K562 (cell line): ENCODE measurements around the gene MMP21. TPM values are rescaled to one million over a fixed set of nuclear protein-coding genes. Genes with fewer than 3 reads are reported as not detected.

ENCODE experiments used
- ATAC-seq: fragments of 200-7000 bp; cut with Tn5 transposase; 3 replicates; pipeline ENCODE4 v1.9.1; 2020; ENCODE audit warnings: moderate library complexity
- BruUV-seq: library from RNA; stranded (reverse); fragments of 400-500 nt; replicated peaks from 2 replicates; lab custom pipeline; 2021; lab: Mats Ljungman, UMichigan
- CTCF ChIA-PET: fragments of 300-600 bp; formaldehyde crosslinking; extraction: SDS; loops from one replicate; lab custom pipeline; 2021; ENCODE audit warnings: low intra/inter-chr PET ratio; lab: Yijun Ruan, JAX
- POLR2A ChIA-PET: fragments of 300-600, 350-650 bp; sonication (Branson Sonifier 250); formaldehyde crosslinking; extraction: SDS; loops from one replicate; lab custom pipeline; 2021; ENCODE audit warnings: antibody characterized with exemption, inconsistent platforms; lab: Yijun Ruan, JAX
- DNase-seq, 4 experiments: peaks; one replicate each; pipeline versions ENCODE4 v3.0.0 to v3.0.0-alpha.2; 2011 to 2018; ENCODE audit warnings: low spot score in 3 of 4, mixed read lengths in 3 of 4; ENCODE audit errors: extremely low read depth in 1 of 4
- FAIRE-seq: peaks from 2 replicates; lab custom pipeline; 2011; peaks lifted over from hg19 to GRCh38; lab: Jason Lieb, UNC
- H2AFZ ChIP-seq: 2 replicates; pipeline ENCODE4 v1.6.0; 2011; ENCODE audit warnings: low read depth, low read length, control low read depth, inconsistent platforms
- H3K27ac ChIP-seq: fragments of 200-600 bp; 3 replicates; pipeline ENCODE4 v1.8.0; 2011; ENCODE audit warnings: low read depth, mild to moderate bottlenecking, control low read depth, inconsistent platforms, low read length, moderate library complexity, mixed read lengths; ENCODE audit errors: extremely low read depth
- H3K27me3 ChIP-seq, 2 experiments: fragments of 300-600 bp in 1 of 2; 2 replicates in 1 of 2; 3 replicates in 1 of 2; pipeline versions ENCODE4 v1.6.0 to v1.8.0; 2011; ENCODE audit warnings: inconsistent platforms in 2 of 2, low read length in 2 of 2, mild to moderate bottlenecking in 1 of 2, mixed read lengths in 1 of 2, moderate library complexity in 1 of 2; ENCODE audit not compliant: control insufficient read depth in 2 of 2, insufficient read depth in 2 of 2
- H3K36me3 ChIP-seq: fragments of 300-600 bp; 3 replicates; pipeline ENCODE4 v1.8.0; 2011; ENCODE audit warnings: mild to moderate bottlenecking, low read length, inconsistent platforms; ENCODE audit not compliant: control insufficient read depth, insufficient read depth
- H3K4me1 ChIP-seq, 2 experiments: fragments of 200-600 bp in 1 of 2; replicated peaks in 1 of 2; 2 replicates in 1 of 2; 3 replicates in 1 of 2; pipeline versions ENCODE4 v1.5.1 to v1.8.0; 2011; ENCODE audit warnings: inconsistent platforms in 2 of 2, low read length in 2 of 2, mild to moderate bottlenecking in 1 of 2, mixed read lengths in 1 of 2, moderate library complexity in 1 of 2; ENCODE audit not compliant: control insufficient read depth in 2 of 2, insufficient read depth in 2 of 2
- H3K4me2 ChIP-seq: 2 replicates; pipeline ENCODE4 v1.6.1; 2011; ENCODE audit warnings: low read length, control low read depth, inconsistent platforms, mixed read lengths; ENCODE audit not compliant: insufficient read depth
- H3K4me3 ChIP-seq: fragments of 200-600 bp; sonication (generic), shearing (Covaris generic); 2 replicates; pipeline ENCODE4 v1.5.1; 2016; ENCODE audit warnings: control low read depth, inconsistent platforms
- H3K79me2 ChIP-seq: fragments of 200-600 bp; 3 replicates; pipeline ENCODE4 v1.8.0; 2011; ENCODE audit warnings: low read length, inconsistent platforms; ENCODE audit not compliant: control insufficient read depth, insufficient read depth
- H3K9ac ChIP-seq, 2 experiments: 2 replicates each; pipeline versions ENCODE4 v1.6.0 to v1.6.1; 2011; ENCODE audit warnings: low read depth in 2 of 2, low read length in 2 of 2, control low read depth in 1 of 2, inconsistent platforms in 1 of 2, mild to moderate bottlenecking in 1 of 2, mixed read lengths in 1 of 2; ENCODE audit not compliant: insufficient read depth in 1 of 2
- H3K9me1 ChIP-seq: one replicate; pipeline ENCODE4 v1.6.0; 2011; ENCODE audit warnings: inconsistent platforms, mild to moderate bottlenecking, low read length, moderate library complexity; ENCODE audit not compliant: control insufficient read depth, insufficient read depth
- H3K9me3 ChIP-seq: replicated peaks from 2 replicates; pipeline ENCODE4 v1.5.1; 2011; ENCODE audit warnings: low read depth, low read length, inconsistent platforms; ENCODE audit not compliant: control insufficient read depth, insufficient read depth
- H4K20me1 ChIP-seq: replicated peaks from 2 replicates; pipeline ENCODE4 v1.6.1; 2011; ENCODE audit warnings: low read length, inconsistent platforms, mixed read lengths; ENCODE audit not compliant: control insufficient read depth, insufficient read depth
- NCOA4 ChIP-seq: fragments of 450-650 bp; IDR thresholded peaks from 2 replicates; pipeline ENCODE4 v1.6.1; 2018; ENCODE audit warnings: mild to moderate bottlenecking; ENCODE audit not compliant: partially characterized antibody
- NONO ChIP-seq, 2 experiments: fragments of 200-400 bp in 1 of 2; fragments of 450-650 bp in 1 of 2; formaldehyde crosslinking in 1 of 2; IDR thresholded peaks; 2 replicates each; pipeline ENCODE4 v1.6.1; 2017; ENCODE audit warnings: low read depth in 2 of 2, mild to moderate bottlenecking in 2 of 2, moderate library complexity in 2 of 2, low read length in 1 of 2
- PCBP1 ChIP-seq: fragments of 200-400 bp; formaldehyde crosslinking; IDR thresholded peaks from 2 replicates; pipeline ENCODE4 v1.6.1; 2018; ENCODE audit warnings: mild to moderate bottlenecking, low read depth, low read length; ENCODE audit not compliant: poor library complexity, severe bottlenecking
- POLR3G ChIP-seq: IDR thresholded peaks from 2 replicates; pipeline ENCODE4 v1.6.1; 2011; ENCODE audit not compliant: insufficient read length, insufficient replicate concordance; ENCODE audit errors: extremely low read depth
- ZNF277 ChIP-seq: fragments of 250-450 bp; sonication (Bioruptor Pico); IDR thresholded peaks from 2 replicates; pipeline ENCODE4 v1.8.0; 2022; ENCODE audit warnings: inconsistent platforms, mild to moderate bottlenecking, moderate library complexity, borderline replicate concordance
- WGBS: fragments of 100-300 bp; shearing (Covaris generic); methylation state at CpG from one replicate; pipeline ENCODE4 v1.1.6; 2016; ENCODE audit warnings: low coverage, mixed read lengths; ENCODE audit not compliant: insufficient coverage; ENCODE audit errors: missing lambda C conversion rate; 5-methylcytosine and 5-hydroxymethylcytosine counted together
- in situ Hi-C: fragments of 300-500 bp; cut with MboI; formaldehyde crosslinking; loops from 4 replicates; pipeline ENCODE4 v1.15.0; 2018; ENCODE audit warnings: inconsistent platforms, mixed read lengths
- intact Hi-C: fragments of 100-400 bp; cut with micrococcal nuclease; formaldehyde crosslinking; loops from 2 replicates; pipeline ENCODE4 v1.14.2; 2022
- polyA plus RNA-seq, 8 experiments: library from polyadenylated mRNA; depleted of rRNA in 4 of 8; stranded (reverse) in 5 of 8; unstranded in 3 of 8; fragments of >200 nt; fragmentation: Nextera tagmentation in 2 of 8; fragmentation: Illumina TruSeq in 1 of 8; extraction: Ambion mirVana in 2 of 8; extraction: Trizol in 1 of 8; gene quantifications; 2 replicates each; pipeline versions ENCODE4 v1.2.1 to v1.2.3, GENCODE V29; 2011 to 2014; ENCODE audit warnings: inconsistent platforms in 1 of 8, missing spikeins in 1 of 8
- total RNA-seq, 7 experiments: library from RNA; depleted of rRNA in 6 of 7; stranded (reverse); fragments of >200 nt in 6 of 7; fragmentation: Illumina TruSeq in 2 of 7; extraction: Trizol in 2 of 7; gene quantifications; 2 replicates each; pipeline versions ENCODE4 v1.2.1 to v1.2.3, GENCODE V29; 2011 to 2021; ENCODE audit warnings: low replicate concordance in 1 of 7
- TF ChIP-seq, protein P1 (sequence below): fragments of 250-450 bp; sonication (Bioruptor Pico); IDR thresholded peaks from 2 replicates; pipeline ENCODE4 v1.8.0; 2021; ENCODE audit warnings: mild to moderate bottlenecking, moderate library complexity
- TF ChIP-seq, protein P2 (sequence below): fragments of 250-450 bp; sonication (Bioruptor Pico); IDR thresholded peaks from 2 replicates; pipeline ENCODE4 v1.9.0; 2021; ENCODE audit warnings: mild to moderate bottlenecking, inconsistent platforms

MMP21 gene
- total and polyA plus RNA-seq, 9 of the 15 experiments (the other 6 are each of a cell fraction or from before 2014, with no cell fraction given): not detected

- TF ChIP-seq, protein P1, sequence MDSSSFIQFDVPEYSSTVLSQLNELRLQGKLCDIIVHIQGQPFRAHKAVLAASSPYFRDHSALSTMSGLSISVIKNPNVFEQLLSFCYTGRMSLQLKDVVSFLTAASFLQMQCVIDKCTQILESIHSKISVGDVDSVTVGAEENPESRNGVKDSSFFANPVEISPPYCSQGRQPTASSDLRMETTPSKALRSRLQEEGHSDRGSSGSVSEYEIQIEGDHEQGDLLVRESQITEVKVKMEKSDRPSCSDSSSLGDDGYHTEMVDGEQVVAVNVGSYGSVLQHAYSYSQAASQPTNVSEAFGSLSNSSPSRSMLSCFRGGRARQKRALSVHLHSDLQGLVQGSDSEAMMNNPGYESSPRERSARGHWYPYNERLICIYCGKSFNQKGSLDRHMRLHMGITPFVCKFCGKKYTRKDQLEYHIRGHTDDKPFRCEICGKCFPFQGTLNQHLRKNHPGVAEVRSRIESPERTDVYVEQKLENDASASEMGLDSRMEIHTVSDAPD (CRISPR knock-in tag): no peak
- no peak for TF ChIP-seq ZNF277 (CRISPR knock-in tag)
- TF ChIP-seq NONO (IDR thresholded peaks at IDR 0.05; ENCODE audit: low read depth in 2 of 2, low read length in 1 of 2): no peak
These were observed 48.7 kb downstream of the MMP21 start (continued) for GRCh38 chr10:125726914-125727313.

- DNase-seq (no peak), FAIRE-seq (no peak), ATAC-seq (no peak)
- no peak overlapping the region for H3K9ac ChIP-seq
- no peak overlapping the region for H2AFZ ChIP-seq
- H4K20me1 ChIP-seq: no peaks in the 10 kb centered on the region
- no peak overlapping the region for H3K27ac ChIP-seq
- WGBS: 100% methylated on average over 1 of the region's 1 CpG
- TF ChIP-seq POLR3G (no peak), NCOA4 (no peak), PCBP1 (no peak)
- TF ChIP-seq, protein P2, sequence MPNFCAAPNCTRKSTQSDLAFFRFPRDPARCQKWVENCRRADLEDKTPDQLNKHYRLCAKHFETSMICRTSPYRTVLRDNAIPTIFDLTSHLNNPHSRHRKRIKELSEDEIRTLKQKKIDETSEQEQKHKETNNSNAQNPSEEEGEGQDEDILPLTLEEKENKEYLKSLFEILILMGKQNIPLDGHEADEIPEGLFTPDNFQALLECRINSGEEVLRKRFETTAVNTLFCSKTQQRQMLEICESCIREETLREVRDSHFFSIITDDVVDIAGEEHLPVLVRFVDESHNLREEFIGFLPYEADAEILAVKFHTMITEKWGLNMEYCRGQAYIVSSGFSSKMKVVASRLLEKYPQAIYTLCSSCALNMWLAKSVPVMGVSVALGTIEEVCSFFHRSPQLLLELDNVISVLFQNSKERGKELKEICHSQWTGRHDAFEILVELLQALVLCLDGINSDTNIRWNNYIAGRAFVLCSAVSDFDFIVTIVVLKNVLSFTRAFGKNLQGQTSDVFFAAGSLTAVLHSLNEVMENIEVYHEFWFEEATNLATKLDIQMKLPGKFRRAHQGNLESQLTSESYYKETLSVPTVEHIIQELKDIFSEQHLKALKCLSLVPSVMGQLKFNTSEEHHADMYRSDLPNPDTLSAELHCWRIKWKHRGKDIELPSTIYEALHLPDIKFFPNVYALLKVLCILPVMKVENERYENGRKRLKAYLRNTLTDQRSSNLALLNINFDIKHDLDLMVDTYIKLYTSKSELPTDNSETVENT (CRISPR knock-in tag): no peak
- no TSS peak for BruUV-seq
- H3K36me3 ChIP-seq: peaks cover 66% of the 10 kb centered on the region
- H3K4me2 ChIP-seq: no peak overlapping the region
- H3K9me3 ChIP-seq: no peaks in the 10 kb centered on the region
- intact Hi-C loops (loop anchor here (5.0 kb wide), 1 partner anchor 94 kb away; no protein-coding TSS in a partner anchor), in situ Hi-C loops (no loop called here)
- peaks cover 22% of the 10 kb centered on the region for H3K79me2 ChIP-seq
- no peaks in the 10 kb centered on the region for H3K9me1 ChIP-seq
- no peak overlapping the region for H3K4me3 ChIP-seq
- ChIA-PET CTCF (no interaction called here), POLR2A (interaction anchor here (1.1 kb wide), 1 partner anchor 34 kb away, joined by 3 read pairs; no protein-coding TSS in a partner anchor)
- no peaks in the 10 kb centered on the region for H3K27me3 ChIP-seq
- H3K4me1 ChIP-seq: peaks cover 5 to 6% of the 10 kb centered on the region in 2 experiments; a peak in 4 of 5 replicates
These were observed 52.8 kb downstream of the MMP21 start for GRCh38 chr10:125722811-125723210.
